Psoas muscle (tissue), 8 donors: Measurements from ENCODE around the gene RTN4RL1. TPM values are rescaled to one million over a fixed set of nuclear protein-coding genes. Genes with fewer than 3 reads are reported as not detected.

ENCODE experiments used
- ATAC-seq, 4 donors: fragments of 200-7000 bp; cut with Tn5 transposase; one replicate each; pipeline ENCODE4 v1.9.1; 2020; ENCODE audit warnings: moderate library complexity in 3 of 4, mild to moderate bottlenecking in 2 of 4
- DNase-seq, 2 donors: peaks; one replicate each; pipeline ENCODE4 v3.0.0-alpha.2; 2020
- H3K27ac ChIP-seq: fragments of 200-600 bp; one replicate; pipeline ENCODE4 v1.8.0; 2022
- H3K27me3 ChIP-seq, 3 donors: fragments of 200-600 bp in 1 of 3; one replicate each; pipeline versions ENCODE4 v1.6.1 to v1.8.0; 2013 to 2022; ENCODE audit warnings: low read length in 2 of 3, mild to moderate bottlenecking in 2 of 3, moderate library complexity in 1 of 3; ENCODE audit not compliant: insufficient read depth in 3 of 3
- H3K36me3 ChIP-seq, 2 donors: fragments of 200-600 bp in 1 of 2; one replicate each; pipeline versions ENCODE4 v1.6.1 to v1.8.0; 2013 to 2022; ENCODE audit warnings: low read depth in 1 of 2, mild to moderate bottlenecking in 1 of 2, moderate library complexity in 1 of 2; ENCODE audit not compliant: insufficient read depth in 1 of 2
- H3K4me1 ChIP-seq: fragments of 200-600 bp; one replicate; pipeline ENCODE4 v1.8.0; 2022
- H3K4me3 ChIP-seq: fragments of 200-600 bp; one replicate; pipeline ENCODE4 v1.8.0; 2022; ENCODE audit warnings: mild to moderate bottlenecking
- H3K9me3 ChIP-seq: fragments of 200-600 bp; one replicate; pipeline ENCODE4 v1.8.0; 2022
- WGBS, 3 donors: extraction: QIAGEN DNeasy Blood & Tissue Kit; methylation state at CpG; one replicate each; pipeline versions ENCODE4 v1.1.6 to v1.1.7; 2013; 5-methylcytosine and 5-hydroxymethylcytosine counted together
- intact Hi-C, 2 donors: fragments of 100-400 bp; cut with DNase I; formaldehyde crosslinking; loops; one replicate each; pipeline versions ENCODE4 v1.11.0 to v1.14.2; 2022
- polyA plus RNA-seq, 3 donors: library from polyadenylated mRNA; stranded (reverse); fragments of 200-250 nt; gene quantifications; one replicate each; pipeline ENCODE4 v1.2.3, GENCODE V29; 2013
- total RNA-seq, 4 donors: library from RNA; stranded (reverse); fragmentation: NEBNext Ultra II Directional in 2 of 4; extraction: Animal tissue kit (Norgen Biotek cat#: 25700) in 2 of 4; gene quantifications; one replicate each; pipeline versions ENCODE4 v1.2.1 to v1.2.4, GENCODE V29; 2021 to 2023
- TF ChIP-seq, protein P1 (sequence below): fragments of 200-600 bp; IDR thresholded peaks from one replicate; pipeline ENCODE4 v1.8.0; 2022; ENCODE audit warnings: antibody characterized with exemption
- donor health status: healthy with polysubstance abuse.
- donor health status: DM: no; HTN: no; CAD: no; lungs with moderate emphysema.
- donor health status: Bipolar disorder and iron deficiency.
- donor health status: healthy.
- donor health status: DM: yes; HTN: yes; CAD: no.
- donor health status: DM: no; HTN: no; CAD: no.
- donor health status: DM: no; HTN: no; CAD: no.
- donor health status: DM: yes; HTN: yes; CAD: no.

RTN4RL1 gene
- total and polyA plus RNA-seq, 7 donors, result 0.44 to 1.8 (median 0.75) TPM

DNA sequence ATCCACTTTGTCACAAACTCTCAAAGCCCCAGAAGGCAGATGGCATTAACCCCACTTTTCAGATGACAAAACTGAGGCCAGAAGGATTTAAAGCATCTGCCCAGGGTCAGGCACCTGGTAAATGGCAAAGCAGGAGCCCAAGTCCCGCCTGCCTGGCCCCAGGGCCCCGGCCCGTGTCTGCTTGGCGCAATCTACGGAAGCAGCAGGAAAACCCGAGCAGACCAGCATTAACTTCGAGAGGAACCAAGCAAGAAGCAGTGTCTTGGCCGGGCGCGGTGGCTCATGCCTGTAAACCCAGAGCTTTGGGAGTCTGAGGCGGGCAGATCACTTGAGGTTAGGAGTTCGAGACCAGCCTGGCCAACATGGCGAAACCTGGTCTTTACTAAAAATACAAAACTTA is 21.6 kb downstream of the RTN4RL1 start:
- Histone ChIP-seq H3K27me3 (no peaks in the 10 kb centered on the region), H3K4me1 (peaks cover 41% of the 10 kb centered on the region), H3K4me3 (no peak overlapping the region), H3K36me3 (no peaks in the 10 kb centered on the region), H3K9me3 (no peaks in the 10 kb centered on the region), H3K27ac (peak overlapping the region; percentile 76)
- no peak for ATAC-seq
- no peak for DNase-seq
- TF ChIP-seq, protein P1, sequence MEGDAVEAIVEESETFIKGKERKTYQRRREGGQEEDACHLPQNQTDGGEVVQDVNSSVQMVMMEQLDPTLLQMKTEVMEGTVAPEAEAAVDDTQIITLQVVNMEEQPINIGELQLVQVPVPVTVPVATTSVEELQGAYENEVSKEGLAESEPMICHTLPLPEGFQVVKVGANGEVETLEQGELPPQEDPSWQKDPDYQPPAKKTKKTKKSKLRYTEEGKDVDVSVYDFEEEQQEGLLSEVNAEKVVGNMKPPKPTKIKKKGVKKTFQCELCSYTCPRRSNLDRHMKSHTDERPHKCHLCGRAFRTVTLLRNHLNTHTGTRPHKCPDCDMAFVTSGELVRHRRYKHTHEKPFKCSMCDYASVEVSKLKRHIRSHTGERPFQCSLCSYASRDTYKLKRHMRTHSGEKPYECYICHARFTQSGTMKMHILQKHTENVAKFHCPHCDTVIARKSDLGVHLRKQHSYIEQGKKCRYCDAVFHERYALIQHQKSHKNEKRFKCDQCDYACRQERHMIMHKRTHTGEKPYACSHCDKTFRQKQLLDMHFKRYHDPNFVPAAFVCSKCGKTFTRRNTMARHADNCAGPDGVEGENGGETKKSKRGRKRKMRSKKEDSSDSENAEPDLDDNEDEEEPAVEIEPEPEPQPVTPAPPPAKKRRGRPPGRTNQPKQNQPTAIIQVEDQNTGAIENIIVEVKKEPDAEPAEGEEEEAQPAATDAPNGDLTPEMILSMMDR, result no peak
- 82 to 93% (median 87%) methylated on average over 13 of the region's 13 CpGs for WGBS, 3 donors
- intact Hi-C loops, result loop anchor here in 1 of 2 donors (2.0 kb wide), 1 partner anchor 19 kb away; no protein-coding TSS in a partner anchor

- peaks cover 0 to under 1% (median 0%) of the 10 kb centered on the region in 3 donors for H3K27me3 ChIP-seq
- intact Hi-C loops, result loop anchor here in 1 of 2 donors (2.0 kb wide), 1 partner anchor 20 kb away; no protein-coding TSS in a partner anchor
- DNase-seq (no peak), ATAC-seq (peak in 3 of 4 donors; percentile 16 to 39 (median 16))
- TF ChIP-seq, protein P1, result no peak
- H3K9me3 ChIP-seq, result no peaks in the 10 kb centered on the region
- H3K4me1 ChIP-seq, result peaks cover 47% of the 10 kb centered on the region
- H3K36me3 ChIP-seq, result no peaks in the 10 kb centered on the region
- 41 to 58% (median 48%) methylated on average over 16 of the region's 16 CpGs for WGBS, 3 donors
- peak overlapping the region; percentile 18 for H3K4me3 ChIP-seq
- peak overlapping the region; percentile 76 for H3K27ac ChIP-seq
Measured at GRCh38 chr17:2002767-2003329, 22.3 kb downstream of the RTN4RL1 start.

- intact Hi-C loops, result loop anchor here in 1 of 2 donors (5.0 kb wide), 1 partner anchor 57 kb away; no protein-coding TSS in a partner anchor
- DNase-seq (peak; percentile 60 to 82), ATAC-seq (peak; percentile 77 to 86 (median 79))
- no peaks in the 10 kb centered on the region for H3K9me3 ChIP-seq
- peak overlapping the region; percentile 92 for H3K27ac ChIP-seq
- H3K36me3 ChIP-seq, result no peaks in the 10 kb centered on the region
- peaks cover 0 to 6% (median 0%) of the 10 kb centered on the region in 3 donors for H3K27me3 ChIP-seq
- TF ChIP-seq, protein P1, result no peak
- H3K4me1 ChIP-seq, result peaks cover 47% of the 10 kb centered on the region
- 9 to 11% (median 10%) methylated on average over 12 to 13 of the region's 13 CpGs for WGBS, 3 donors
- peak overlapping the region; percentile 45 for H3K4me3 ChIP-seq
Measured at GRCh38 chr17:1999557-2000251, 25.4 kb downstream of the RTN4RL1 start.

GRCh38 chr17:1997927-1998742 is 27.0 kb downstream of the RTN4RL1 start:
- peak in 1 of 2 donors; percentile 40 for DNase-seq
- Histone ChIP-seq H3K4me3 (peak overlapping the region; percentile 75), H3K4me1 (peaks cover 42% of the 10 kb centered on the region), H3K27me3 (peaks cover 0 to 6% (median 0%) of the 10 kb centered on the region in 3 donors), H3K27ac (peak overlapping the region; percentile 92), H3K36me3 (no peaks in the 10 kb centered on the region), H3K9me3 (no peaks in the 10 kb centered on the region)
- intact Hi-C loops, result loop anchor here in 1 of 2 donors (5.0 kb wide), 1 partner anchor 56 kb away; no protein-coding TSS in a partner anchor
- ATAC-seq, result peak in 2 of 4 donors; percentile 14 to 26
- WGBS, 3 donors, result 11 to 30% (median 15%) methylated on average over 56 to 92 of the region's 92 CpGs
- TF ChIP-seq, protein P1, result no peak
